ENCODE data around the gene KIFC1. TPM values are rescaled to one million over a fixed set of nuclear protein-coding genes. Genes with fewer than 3 reads are reported as not detected.

Gene KIFC1
- total RNA-seq, 4 donors from 2014 or later: 0.64 to 1.4 TPM; not detected in 2

- no peak for DNase-seq
- Histone ChIP-seq H3K4me1 (peaks cover 17 to 28% of the 10 kb centered on the region in 2 donors), H3K27me3 (no peaks in the 10 kb centered on the region), H3K36me3 (peaks cover 3 to 45% of the 10 kb centered on the region in 2 donors), H3K4me3 (peak overlapping the region in 3 of 4 donors; percentile 70 to 100 (median 99)), H3K9me3 (no peaks in the 10 kb centered on the region), H3K27ac (peak overlapping the region; percentile 99 to 100 (median 99))
- intact Hi-C loops (cut with DNase I; ENCODE audit: low total_unique reads) (no loop called here), in situ Hi-C loops (cut with MboI; ENCODE audit: low sequenced_read_pairs in 4 of 4) (loop anchor here in 1 of 4 donors (25.0 kb wide), 1 partner anchor 450 kb away; the partner anchor contains the start of genes BRD2 and HLA-DMA)
- ATAC-seq: no peak
- TF ChIP-seq POLR2A (IDR thresholded peaks at IDR 0.05): no peak
- no peak for TF ChIP-seq CTCF (IDR thresholded peaks at IDR 0.05 in 4 of 5, conservative IDR thresholded peaks at IDR 0.05 in 1 of 5)
These were observed 20.8 kb downstream of the KIFC1 start for GRCh38 chr6:33412140-33413009.

GRCh38 chr6:33413241-33414120 is 21.9 kb downstream of the KIFC1 start:
- in situ Hi-C loops (cut with MboI; ENCODE audit: low sequenced_read_pairs in 4 of 4): loop anchor here in 1 of 4 donors (25.0 kb wide), 1 partner anchor 451 kb away; the partner anchor contains the start of genes BRD2 and HLA-DMA
- Histone ChIP-seq H3K4me1 (peaks cover 20 to 32% of the 10 kb centered on the region in 2 donors), H3K4me3 (no peak overlapping the region), H3K36me3 (peaks cover 3 to 45% of the 10 kb centered on the region in 2 donors), H3K27me3 (no peaks in the 10 kb centered on the region), H3K9me3 (no peaks in the 10 kb centered on the region), H3K27ac (no peak overlapping the region)
- no peak for DNase-seq
- intact Hi-C loops (cut with DNase I; ENCODE audit: low total_unique reads): no loop called here
- ATAC-seq: no peak
- TF ChIP-seq CTCF (IDR thresholded peaks at IDR 0.05 in 4 of 5, conservative IDR thresholded peaks at IDR 0.05 in 1 of 5) (no peak), POLR2A (IDR thresholded peaks at IDR 0.05) (no peak)

- H3K4me3 ChIP-seq: no peak overlapping the region
- DNase-seq: no peak
- intact Hi-C loops (cut with DNase I; ENCODE audit: low total_unique reads): loop anchor here (5.0 kb wide), 1 partner anchor 212 kb away; the partner anchor contains the start of genes HSD17B8, RXRB and SLC39A7
- H3K4me1 ChIP-seq: peaks cover 31 to 32% of the 10 kb centered on the region in 2 donors
- no peak for ATAC-seq
- in situ Hi-C loops (cut with MboI; ENCODE audit: low sequenced_read_pairs in 4 of 4): loop anchor here in 1 of 4 donors (25.0 kb wide), 1 partner anchor 452 kb away; the partner anchor contains the start of genes BRD2 and HLA-DMA
- no peak for TF ChIP-seq POLR2A (IDR thresholded peaks at IDR 0.05)
- TF ChIP-seq CTCF (IDR thresholded peaks at IDR 0.05 in 4 of 5, conservative IDR thresholded peaks at IDR 0.05 in 1 of 5): no peak
- no peaks in the 10 kb centered on the region for H3K27me3 ChIP-seq
- H3K36me3 ChIP-seq: peaks cover 3 to 45% of the 10 kb centered on the region in 2 donors
- no peaks in the 10 kb centered on the region for H3K9me3 ChIP-seq
- no peak overlapping the region for H3K27ac ChIP-seq
These were observed 23.1 kb downstream of the KIFC1 start for GRCh38 chr6:33414592-33415271.

- Histone ChIP-seq H3K36me3 (peaks cover 3 to 45% of the 10 kb centered on the region in 2 donors), H3K4me1 (peaks cover 30 to 31% of the 10 kb centered on the region in 2 donors), H3K4me3 (no peak overlapping the region), H3K27me3 (no peaks in the 10 kb centered on the region), H3K27ac (peak overlapping the region in 1 of 4 donors; percentile 12), H3K9me3 (no peaks in the 10 kb centered on the region)
- ATAC-seq (no peak), DNase-seq (no peak)
- in situ Hi-C loops (cut with MboI; ENCODE audit: low sequenced_read_pairs in 4 of 4) (loop anchor here in 1 of 4 donors (25.0 kb wide), 1 partner anchor 454 kb away; the partner anchor contains the start of genes BRD2 and HLA-DMA), intact Hi-C loops (cut with DNase I; ENCODE audit: low total_unique reads) (loop anchor here (5.0 kb wide), 1 partner anchor 214 kb away; the partner anchor contains the start of genes HSD17B8, RXRB and SLC39A7)
- no peak for TF ChIP-seq CTCF (IDR thresholded peaks at IDR 0.05 in 4 of 5, conservative IDR thresholded peaks at IDR 0.05 in 1 of 5)
- TF ChIP-seq POLR2A (IDR thresholded peaks at IDR 0.05): no peak
These were observed 24.2 kb downstream of the KIFC1 start for GRCh38 chr6:33415831-33416230.

Data from gastrocnemius medialis (tissue), 4 donors.